BJ (cell line): Measurements from ENCODE around the gene ENPP1. TPM values are rescaled to one million over a fixed set of nuclear protein-coding genes. Genes with fewer than 3 reads are reported as not detected.

ENCODE experiments used
- CTCF ChIA-PET: fragments of 350-600 bp; formaldehyde crosslinking; extraction: SDS; loops from one replicate; lab custom pipeline; 2021; ENCODE audit warnings: antibody characterized with exemption, inconsistent platforms; lab: Yijun Ruan, JAX
- POLR2A ChIA-PET: fragments of 300-600 bp; sonication (Branson Sonifier 250); formaldehyde crosslinking; extraction: SDS; loops from one replicate; lab custom pipeline; 2021; ENCODE audit warnings: antibody characterized with exemption; lab: Charles Lee
- DNase-seq: peaks from one replicate; pipeline ENCODE4 v3.0.0-alpha.2; 2011; ENCODE audit warnings: low read depth
- H3K27me3 ChIP-seq: 2 replicates; pipeline ENCODE4 v1.6.0; 2011; ENCODE audit warnings: low read length; ENCODE audit not compliant: control insufficient read depth, insufficient read depth
- H3K36me3 ChIP-seq: 2 replicates; pipeline ENCODE4 v1.5.1; 2011; ENCODE audit warnings: low read length; ENCODE audit not compliant: control insufficient read depth, insufficient read depth
- H3K4me3 ChIP-seq: 2 replicates; pipeline ENCODE4 v1.5.1; 2011; ENCODE audit warnings: low read depth, mild to moderate bottlenecking, control low read depth, low read length
- CTCF ChIP-seq: IDR thresholded peaks from 2 replicates; pipeline ENCODE4 v1.5.1; 2011; ENCODE audit warnings: low read depth, mild to moderate bottlenecking, control low read depth, inconsistent platforms, low read length, moderate library complexity; ENCODE audit not compliant: insufficient read depth
- polyA plus RNA-seq: library from polyadenylated mRNA; depleted of rRNA; stranded (reverse); fragments of >200 nt; gene quantifications from 2 replicates; pipeline ENCODE4 v1.2.3, GENCODE V29; 2011

ENPP1 gene
- polyA plus RNA-seq, 1 experiment: 8.0 TPM

DNA sequence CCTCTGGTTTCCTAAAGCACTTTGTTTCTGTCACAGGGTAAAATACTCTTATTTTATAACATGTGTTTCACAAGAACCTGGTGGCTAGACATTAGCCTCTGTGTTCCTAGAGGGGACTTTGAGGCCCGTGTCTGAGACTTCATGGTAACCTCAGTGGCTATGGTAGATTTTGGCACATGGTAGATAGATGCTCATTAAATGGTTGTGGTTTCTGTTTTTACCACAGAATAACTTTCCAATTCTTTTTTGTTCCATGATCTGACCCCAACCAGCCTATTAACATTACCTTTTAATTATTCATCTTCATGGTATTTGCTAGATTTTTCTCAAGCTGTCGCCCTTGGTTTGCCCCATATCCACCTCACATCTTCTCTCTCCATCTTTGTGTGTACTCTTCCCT is 109.0 kb downstream of the ENPP1 start:
- Histone ChIP-seq H3K4me3 (no peak overlapping the region), H3K27me3 (no peaks in the 10 kb centered on the region), H3K36me3 (no peaks in the 10 kb centered on the region)
- TF ChIP-seq CTCF: no peak
- DNase-seq: no peak
- POLR2A ChIA-PET: no interaction called here
- CTCF ChIA-PET: interaction anchor here (0.7 to 4.6 kb wide), 10 partner anchors 7 to 471 kb away, joined by 3 to 79 read pairs (median 4); no protein-coding TSS in a partner anchor

GRCh38 chr6:131917318-131917717 is 109.5 kb downstream of the ENPP1 start:
- TF ChIP-seq CTCF: no peak
- Histone ChIP-seq H3K4me3 (no peak overlapping the region), H3K36me3 (no peaks in the 10 kb centered on the region), H3K27me3 (no peaks in the 10 kb centered on the region)
- POLR2A ChIA-PET: no interaction called here
- CTCF ChIA-PET: interaction anchor here (0.7 to 4.6 kb wide), 11 partner anchors 9 to 567 kb away, joined by 3 to 79 read pairs (median 3); no protein-coding TSS in a partner anchor
- no peak for DNase-seq

GRCh38 chr6:131917763-131918649 is 110.2 kb downstream of the ENPP1 start:
- TF ChIP-seq CTCF: no peak
- CTCF ChIA-PET: interaction anchor here (0.7 to 4.6 kb wide), 12 partner anchors 8 to 567 kb away, joined by 3 to 79 read pairs (median 4); no protein-coding TSS in a partner anchor
- Histone ChIP-seq H3K27me3 (no peaks in the 10 kb centered on the region), H3K36me3 (no peaks in the 10 kb centered on the region), H3K4me3 (no peak overlapping the region)
- DNase-seq: no peak
- POLR2A ChIA-PET: no interaction called here

- CTCF ChIA-PET: interaction anchor here (1.2 to 4.6 kb wide), 4 partner anchors 224 to 566 kb away, joined by 3 to 79 read pairs (median 8); no protein-coding TSS in a partner anchor
- no peak overlapping the region for H3K4me3 ChIP-seq
- DNase-seq: no peak
These were observed 111.0 kb downstream of the ENPP1 start for GRCh38 chr6:131918650-131919355.

More at GRCh38 chr6:131918650-131919355, 111.0 kb downstream of the ENPP1 start:
- TF ChIP-seq CTCF: no peak
- H3K27me3 ChIP-seq: no peaks in the 10 kb centered on the region
- POLR2A ChIA-PET: no interaction called here
- H3K36me3 ChIP-seq: no peaks in the 10 kb centered on the region
